HG03064 (cell line): Measurements from ENCODE around the gene AKT2.
"Not testable (repeated sequence)": the region's sequence is repeated elsewhere in the genome, so short reads cannot be mapped to it uniquely, and the experiment has no call there.

Source experiments
- ATAC-seq: cut with Tn5 transposase; IDR thresholded peaks from one replicate; pipeline ENCODE4 v1.9.1; 2021; ENCODE audit warnings: low read depth; ENCODE audit not compliant: unreplicated experiment

AKT2 gene

DNA sequence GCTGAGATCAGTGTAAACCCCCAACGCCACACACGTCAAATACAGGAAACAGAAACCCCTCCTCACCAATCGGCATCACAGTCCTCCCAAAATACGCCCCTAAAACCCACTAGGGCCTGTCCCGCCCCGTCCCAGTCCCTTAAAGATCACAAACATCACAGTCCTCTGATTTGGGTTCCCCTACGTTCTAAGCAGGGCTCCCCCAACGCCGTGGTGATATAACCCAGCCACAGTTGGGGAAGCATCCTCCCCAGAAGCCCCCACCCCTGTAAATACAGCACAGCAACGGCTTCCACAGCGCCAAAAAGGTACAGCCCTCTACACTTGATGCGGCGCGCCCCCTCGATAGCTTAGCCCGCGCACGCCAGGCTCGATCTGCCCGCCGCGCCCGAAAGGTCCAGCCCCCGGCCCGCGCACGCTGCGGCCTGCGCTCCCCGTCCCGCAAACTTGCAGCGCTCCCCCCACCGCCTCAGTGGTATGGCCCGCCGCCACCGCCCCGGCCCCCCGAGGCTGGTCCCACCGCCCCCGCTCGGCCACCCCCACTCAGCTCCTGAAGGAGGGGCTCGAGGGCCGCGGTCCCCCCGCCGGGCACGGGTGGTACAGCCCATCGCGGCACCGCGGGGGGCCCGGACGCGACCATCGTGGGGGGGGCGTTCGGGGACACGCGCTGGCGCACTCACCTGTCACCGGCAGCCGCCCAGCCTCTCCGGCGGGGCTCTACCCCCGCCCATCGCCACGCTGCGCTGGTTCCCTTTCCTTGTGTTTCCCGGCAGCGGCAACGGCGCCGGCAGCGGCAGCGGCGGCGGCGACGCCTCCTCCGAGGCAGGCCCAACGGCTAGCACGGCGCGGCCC, at the start of gene AKT2:
Gene AKT2, minus strand, starts transcription at position 845 of the 852 bp plus-strand sequence. CDS start 20,078 bp downstream, outside the sequence.
- ATAC-seq, result peak; percentile 10

DNA sequence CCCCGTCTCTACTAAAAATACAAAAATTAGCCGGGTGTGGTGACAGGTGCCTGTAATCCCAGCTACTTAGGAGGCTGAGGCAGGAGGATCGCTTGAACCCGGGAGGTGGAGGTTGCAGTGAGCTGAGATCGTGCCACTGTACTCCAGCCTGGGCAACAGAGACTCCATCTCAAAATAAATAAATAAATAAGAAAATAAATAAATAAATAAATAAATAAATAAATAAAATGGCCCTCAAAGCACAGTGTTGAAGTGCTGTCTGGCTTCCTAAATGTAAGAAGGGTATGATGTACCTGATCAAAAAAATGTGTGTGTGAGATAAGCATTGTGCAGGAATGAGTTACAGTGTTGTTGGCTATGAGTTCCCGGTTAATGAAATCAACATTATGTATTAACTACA, 47.9 kb upstream of the AKT2 start:
- ATAC-seq, result not testable (repeated sequence)

DNA sequence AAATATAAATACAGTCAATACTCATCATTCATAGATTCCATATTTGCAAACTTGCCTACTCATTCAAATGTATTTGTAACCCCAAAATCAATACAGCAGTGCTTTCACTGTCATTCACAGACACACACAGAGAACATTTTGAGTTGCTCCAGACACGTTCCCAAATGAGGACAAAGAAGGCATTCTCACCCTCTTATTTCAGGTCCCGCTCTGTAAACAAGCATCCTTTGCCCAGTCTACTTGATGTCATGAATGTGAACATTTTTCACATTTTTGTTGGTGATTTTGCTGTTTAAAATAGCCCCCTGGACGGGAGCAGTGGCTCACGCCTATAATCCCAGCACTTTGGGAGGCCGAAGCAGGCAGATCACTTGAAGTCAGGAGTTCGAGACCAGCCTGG, 47.5 kb upstream of the AKT2 start:
- ATAC-seq, result no peak

DNA sequence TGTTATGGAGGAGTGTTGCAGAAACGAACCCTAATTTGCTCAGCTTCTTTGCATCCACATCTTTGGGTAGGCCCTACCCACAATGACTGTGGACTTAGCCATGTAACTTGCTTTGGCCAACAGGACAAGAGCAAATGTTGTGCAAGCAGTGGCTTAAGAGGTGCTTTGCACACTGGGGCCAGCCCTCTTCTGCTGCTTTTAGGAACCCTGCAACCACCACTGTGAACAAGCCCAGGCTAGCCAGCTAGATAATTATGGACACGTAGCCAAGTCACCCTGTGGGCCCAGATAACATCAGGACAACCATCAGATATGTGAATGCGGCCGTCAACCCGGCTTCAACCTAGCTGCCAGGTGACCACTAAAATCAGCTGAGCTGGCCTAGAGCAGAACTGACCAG, 45.9 kb upstream of the AKT2 start:
- no peak for ATAC-seq

DNA sequence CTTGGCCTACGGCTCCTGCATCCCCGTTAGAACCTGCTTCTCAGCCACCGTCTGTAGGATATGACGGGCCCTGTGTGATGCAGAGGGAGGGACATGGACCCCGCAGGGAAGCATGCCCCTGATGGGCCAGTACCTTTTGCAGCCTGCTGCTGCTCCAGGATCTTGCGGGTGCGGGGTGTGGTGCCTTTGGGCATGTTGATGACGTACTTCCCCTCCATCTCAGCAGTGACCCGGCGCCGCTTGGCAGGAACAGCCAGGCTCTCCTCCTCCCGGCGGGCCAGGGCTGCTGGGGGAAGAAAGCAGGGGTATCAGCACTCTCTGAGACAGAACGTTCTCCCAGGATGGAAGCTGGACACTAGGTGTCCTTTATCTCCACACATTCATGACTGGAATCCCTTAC, 41.1 kb upstream of the AKT2 start:
- no peak for ATAC-seq

DNA sequence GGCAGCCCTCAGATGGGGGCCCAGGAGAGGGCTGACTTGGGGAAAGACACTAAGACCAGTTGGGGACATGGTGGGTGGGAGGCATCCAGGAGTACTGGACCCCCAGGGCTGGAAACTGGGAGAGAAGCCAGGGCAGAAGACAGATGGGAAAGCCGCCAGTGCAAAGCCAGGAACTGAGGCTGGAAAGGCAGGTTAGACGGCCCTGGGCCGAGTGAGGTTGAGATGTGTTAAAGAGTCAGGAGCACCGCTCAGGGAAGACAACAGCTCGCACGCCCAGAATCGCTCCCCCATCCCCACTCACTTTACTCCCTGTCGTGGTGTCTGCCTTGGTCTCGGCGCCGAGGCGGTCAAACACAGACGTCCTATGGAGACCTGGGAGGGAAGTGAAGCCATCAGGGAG, 38.6 kb upstream of the AKT2 start:
- no peak for ATAC-seq

DNA sequence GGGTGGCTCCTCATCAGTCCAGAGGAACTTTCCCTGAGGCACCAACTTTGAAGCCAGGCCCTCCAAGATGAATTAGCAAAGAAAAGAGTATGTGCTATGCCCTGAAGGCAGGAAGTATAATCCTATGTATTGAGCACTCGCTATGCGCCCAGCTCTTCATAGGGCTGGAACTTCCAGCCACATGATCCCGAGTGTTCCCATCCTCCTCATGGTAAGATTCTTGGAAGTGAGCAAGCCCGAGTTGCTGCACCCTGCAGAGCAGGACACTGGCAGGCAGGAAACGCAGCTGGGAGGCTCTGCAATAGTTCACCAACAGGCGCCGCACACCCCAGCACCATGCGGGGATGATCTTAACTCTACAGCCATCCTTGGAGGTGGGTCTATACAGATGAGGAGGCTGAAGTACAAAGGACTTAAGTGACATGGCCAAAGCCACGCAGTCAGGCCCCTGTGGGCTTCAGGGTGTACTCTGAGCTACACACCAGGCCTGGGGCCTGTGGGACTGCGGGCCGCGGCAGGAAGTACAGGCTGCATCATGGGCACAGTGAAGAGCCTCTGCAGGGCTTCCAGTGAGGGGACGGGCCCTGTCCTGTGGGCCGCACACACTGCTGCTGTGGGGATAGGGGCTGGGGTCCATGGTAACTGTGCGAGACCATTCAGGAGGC, 37.9 kb upstream of the AKT2 start:
- ATAC-seq, result no peak

DNA sequence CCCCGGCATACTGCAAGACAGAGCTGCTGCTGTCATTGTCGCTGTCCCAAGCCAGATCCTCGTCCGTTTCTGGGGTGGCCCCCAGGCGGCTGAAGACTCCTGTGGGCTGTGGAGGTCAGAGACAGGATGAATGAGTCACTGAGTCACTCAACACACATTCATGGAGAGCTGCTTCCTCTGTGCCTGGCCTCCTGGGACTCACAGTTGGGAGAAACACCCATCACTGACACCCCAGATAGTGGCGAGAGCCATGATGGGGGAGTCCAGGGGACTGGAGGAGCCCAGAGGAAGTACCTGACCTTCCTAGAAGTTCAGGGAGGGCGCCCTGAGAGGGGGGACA, 37.1 kb upstream of the AKT2 start:
- no peak for ATAC-seq

DNA sequence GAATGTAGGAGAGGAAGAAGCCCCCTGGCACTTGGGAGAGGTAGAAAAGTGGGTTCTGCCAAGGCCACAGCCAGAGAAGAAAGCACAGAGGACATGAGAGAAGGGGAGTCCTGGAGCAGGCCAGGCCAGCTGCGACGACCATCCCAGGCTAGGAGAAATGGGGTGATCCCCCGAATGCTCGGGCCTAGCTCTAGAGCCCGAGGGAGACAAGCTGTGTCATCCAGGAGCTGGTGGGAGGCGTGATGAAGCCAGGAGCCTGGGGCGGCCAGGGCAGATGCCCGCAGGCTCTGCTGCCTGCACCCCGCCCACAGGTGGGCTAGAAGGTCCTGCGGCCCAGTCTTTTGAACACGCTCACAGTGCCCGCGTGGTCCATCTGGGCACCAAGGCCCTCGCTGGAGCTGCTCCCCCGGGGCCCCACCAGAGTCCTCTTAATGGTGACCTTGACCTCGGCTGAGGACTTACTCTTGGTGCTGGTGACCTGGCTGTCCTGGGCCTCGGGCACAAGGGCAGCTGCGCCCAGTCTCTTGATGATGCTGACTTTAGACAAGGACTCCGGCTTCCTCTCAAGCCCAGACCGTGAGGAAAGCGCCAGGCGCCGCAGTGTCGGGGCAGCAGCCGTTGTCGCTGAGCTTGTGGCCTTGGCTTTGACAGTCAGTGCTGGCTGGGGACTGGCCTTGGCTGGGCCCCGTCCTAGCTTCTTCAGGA, 36.6 kb upstream of the AKT2 start:
- no peak for ATAC-seq

DNA sequence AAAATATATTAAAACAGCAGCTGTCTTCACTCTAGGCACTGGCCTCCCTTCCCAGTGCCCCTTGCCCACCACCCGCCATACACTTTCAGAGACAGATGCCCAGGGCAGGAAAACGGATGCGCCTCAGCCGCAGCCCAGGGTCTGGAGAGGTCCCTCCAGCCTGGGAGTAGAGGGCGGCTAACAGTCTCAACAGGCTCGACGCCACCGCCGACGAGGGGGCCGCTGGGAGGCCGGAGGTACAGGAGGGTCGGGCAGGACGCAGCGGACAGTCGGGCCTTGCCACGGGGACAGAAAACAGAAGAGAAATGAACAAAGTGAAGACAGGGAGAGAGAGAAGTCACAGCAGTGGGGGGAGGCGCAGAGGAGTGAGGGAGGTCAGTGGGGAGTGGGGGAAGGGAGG, 35.9 kb upstream of the AKT2 start:
- ATAC-seq, result no peak

DNA sequence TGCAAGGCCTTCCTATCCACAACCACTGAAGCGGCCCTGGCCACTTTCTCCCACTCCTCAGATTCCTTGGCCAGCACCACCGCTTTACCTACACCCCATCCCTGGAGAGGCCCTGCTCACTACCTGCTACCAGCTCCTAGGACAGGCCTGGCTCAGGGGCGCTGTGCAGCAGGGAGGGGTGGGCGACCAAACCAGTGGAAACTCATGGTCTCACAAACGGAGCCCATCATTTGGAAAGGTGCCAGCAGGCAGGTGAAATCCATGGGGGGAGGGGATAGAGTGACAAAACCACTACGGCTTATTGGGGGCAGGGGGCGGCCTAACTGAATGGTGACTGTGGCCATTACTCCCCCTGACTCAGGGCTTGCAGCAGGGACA, 35.4 kb upstream of the AKT2 start:
- no peak for ATAC-seq

DNA sequence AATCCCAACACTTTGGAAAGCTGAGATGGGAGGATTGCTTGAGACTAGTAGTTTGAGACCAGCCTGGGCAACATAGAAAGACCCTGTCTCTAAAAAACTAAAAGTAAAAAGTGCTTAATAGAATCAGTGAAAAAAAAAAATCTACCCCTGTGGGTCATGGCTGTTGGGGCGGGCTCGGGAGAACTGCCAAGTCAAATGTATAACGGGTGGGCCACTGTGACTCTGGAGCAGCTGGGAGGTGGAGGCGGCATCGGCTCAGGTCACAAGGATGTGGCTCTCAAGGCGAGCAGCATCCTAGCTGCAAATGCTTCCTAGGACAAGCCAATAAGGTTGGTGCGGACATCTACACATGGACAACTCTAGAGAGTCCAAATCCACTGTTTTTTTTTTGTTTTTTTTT, 32.2 kb upstream of the AKT2 start:
- no peak for ATAC-seq

DNA sequence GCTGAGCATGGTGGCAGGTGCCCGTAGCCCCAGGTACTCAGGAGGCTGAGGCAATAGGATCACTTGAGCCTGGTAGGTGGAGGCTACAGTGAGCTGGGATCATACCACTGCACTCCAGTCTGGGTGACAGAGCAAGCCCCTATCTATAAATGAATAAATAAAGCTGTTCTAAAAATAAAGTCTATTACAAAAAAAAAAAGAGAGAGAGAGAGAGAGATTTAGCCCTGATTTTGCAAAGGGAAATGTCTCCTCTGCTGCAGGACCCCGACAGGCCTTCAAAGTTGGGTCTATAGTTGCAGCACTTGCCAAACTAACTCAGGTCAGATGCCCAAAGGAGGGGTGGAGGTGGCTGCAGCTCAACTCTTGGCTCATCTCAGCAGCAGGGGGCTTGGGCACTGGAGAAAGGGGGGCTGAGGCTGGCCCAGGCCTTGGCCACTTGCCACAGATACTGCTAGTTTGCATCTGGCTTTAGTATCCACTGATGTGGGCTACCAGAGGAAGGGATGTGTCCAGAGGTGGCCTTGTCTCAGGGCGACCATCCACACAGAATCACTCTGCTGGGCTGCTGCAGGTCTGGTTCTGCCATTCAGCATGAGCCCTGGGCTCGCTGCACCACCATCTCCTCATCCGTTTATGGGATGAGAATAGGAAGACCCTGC, 30.8 kb upstream of the AKT2 start:
- ATAC-seq, result no peak

DNA sequence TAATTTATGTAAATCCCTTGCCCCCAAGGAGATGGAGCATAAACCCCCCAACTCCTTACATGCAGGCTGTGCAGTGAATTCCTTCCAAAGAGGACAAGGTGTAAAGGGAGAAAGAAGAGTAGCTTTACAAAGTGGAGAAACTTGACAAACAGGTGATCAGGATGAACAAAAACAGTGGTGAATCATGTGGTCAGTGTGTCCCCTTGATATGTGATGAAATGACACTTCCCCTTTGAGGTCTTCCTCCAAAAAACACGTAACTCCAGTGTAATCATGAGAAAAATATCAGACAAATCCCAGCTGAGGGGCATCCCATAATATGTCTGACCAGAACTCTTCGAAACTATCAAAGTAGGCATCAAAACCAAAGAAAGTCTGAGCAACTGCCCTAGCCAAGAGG, 29.5 kb upstream of the AKT2 start:
- ATAC-seq, result no peak

DNA sequence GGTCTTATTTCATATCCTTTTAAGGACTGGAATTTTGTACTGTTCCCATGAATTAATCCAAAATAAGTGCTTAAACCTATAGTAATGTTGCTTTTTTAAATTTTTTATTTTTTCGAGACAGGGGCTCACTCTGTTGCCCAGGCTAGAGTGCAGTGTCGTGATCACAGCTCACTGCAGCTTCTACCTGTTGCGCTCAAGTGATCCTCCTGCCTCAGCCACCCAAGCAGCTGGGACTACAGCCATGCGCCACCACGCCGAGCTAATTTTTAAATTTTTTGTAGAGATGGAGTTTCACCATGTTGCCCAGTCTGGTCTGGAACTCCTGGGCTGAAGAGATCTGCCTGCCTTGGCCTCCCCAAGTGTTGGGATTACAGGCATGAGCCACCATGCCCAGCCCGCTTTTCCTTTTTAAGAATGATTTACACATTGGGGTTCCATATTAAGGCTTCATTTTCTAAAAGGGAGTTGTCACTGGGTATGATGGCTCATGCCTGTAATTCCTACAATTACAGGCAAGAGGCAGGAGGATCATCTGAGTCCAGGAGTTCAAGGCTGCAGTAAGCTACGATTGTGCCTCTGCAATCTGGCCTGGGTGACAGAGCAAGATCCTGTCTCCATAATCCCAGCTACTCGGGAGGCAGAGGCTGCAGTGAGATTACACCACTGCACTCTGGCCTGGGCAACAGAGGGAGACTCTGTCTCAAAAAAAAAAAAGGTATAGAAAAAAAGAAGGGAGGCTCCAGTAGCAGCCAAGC, 28.3 kb upstream of the AKT2 start:
- no peak for ATAC-seq

DNA sequence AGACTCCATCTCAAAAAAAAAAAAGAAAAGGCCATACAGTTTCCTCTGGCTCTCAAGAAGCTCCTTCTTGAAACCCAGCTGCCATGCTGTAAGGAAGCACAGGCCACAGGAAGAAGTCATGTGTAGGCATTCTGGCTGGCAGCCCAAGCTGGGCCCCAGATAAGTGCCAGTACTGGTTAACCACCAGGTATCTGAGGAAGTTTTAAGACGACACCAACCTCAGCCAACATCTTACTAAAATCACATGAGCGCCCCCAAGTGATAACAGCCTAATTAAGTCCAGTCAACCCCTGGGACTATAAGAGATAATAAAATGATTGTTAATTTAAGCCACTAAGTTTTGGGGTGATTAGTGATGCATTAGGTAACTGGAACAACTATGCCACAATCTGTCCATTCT, 27.4 kb upstream of the AKT2 start:
- ATAC-seq, result no peak

DNA sequence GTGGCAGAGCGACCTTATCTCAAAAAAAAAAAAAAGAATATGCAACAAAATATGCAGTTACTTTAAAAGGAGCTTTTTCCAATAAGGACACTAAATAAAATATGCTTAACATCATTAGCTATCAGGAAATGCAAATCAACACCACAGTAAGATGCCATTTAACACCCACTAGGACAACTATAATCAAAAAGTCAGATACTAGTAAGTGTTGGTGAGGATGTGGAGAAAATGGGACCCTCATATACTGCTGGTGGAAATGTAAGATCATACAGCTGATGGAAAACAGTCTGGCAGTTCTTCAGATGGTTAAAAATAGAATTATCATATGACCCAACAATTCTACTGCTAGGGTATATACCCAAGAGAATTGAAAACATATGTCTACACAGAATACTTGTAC, 24.5 kb upstream of the AKT2 start:
- ATAC-seq, result no peak

DNA sequence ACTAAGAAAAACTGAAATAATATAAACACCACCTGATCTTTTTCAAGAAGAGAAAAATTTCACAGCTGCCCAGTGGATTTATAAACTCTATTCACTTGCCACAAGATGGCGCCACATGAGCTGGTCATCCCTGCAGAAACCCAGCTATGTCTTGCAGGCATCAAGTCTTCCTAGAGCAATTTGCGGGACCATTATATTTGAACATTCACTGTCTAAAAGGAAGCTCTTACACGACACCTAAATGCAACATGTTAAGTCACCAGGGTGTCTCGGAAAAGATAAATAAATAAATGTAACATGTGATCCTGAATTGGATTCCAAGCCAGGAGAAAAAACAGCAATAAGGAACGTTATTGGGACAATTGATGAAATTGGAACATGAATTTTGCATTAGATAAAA, 20.3 kb upstream of the AKT2 start:
- ATAC-seq, result no peak

DNA sequence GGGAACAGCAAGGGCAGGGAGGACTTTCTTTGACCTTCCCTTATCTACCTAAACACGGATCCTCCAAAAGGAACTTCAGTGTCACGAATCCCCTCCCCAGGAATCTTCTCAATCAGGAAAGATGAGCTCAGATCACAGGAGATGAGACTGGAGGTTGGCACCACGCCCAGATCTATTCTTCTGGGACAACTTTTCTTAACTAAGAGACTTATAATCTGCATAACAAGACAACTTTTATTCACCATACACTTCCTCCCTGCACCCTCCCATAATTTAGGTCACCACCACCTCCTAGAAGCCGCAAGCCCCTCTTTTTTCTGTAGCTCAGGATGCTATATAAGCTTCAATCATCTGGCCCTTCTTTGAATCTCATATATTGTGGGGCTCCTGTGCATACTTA, 19.2 kb upstream of the AKT2 start:
- no peak for ATAC-seq

DNA sequence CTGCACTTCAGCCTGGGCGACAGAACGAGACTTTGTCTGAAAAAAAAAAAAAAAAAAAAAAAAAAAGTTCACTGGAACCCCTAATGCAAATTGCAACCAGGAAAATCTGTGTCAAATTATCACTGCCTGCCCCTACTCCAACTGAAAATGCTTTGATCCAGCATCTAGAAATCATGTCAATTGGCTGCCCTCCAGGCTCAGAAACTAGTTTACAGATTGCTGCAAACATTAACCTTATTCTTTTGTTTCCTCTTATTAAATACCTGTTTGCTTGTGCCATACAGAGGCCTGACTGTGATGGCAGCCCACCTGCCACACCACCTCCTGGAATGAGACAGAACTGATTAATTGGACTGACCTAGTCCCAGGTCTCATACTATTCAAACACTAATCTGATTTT, 18.6 kb upstream of the AKT2 start:
- no peak for ATAC-seq
